WTC11 (cell line): ENCODE results near the gene GALNT17.

Experiments used
- CREB1 ChIP-seq: sonication (generic); formaldehyde crosslinking; IDR thresholded peaks from 2 replicates; pipeline ENCODE4 v1.8.0; 2023; ENCODE audit warnings: mild to moderate bottlenecking, missing genetic modification reagents
- ESRRA ChIP-seq: sonication (generic); formaldehyde crosslinking; IDR thresholded peaks from 2 replicates; pipeline ENCODE4 v1.8.1; 2022; ENCODE audit warnings: mild to moderate bottlenecking, missing genetic modification reagents, borderline replicate concordance
- KAT7 ChIP-seq: sonication (generic); formaldehyde crosslinking; IDR thresholded peaks from 2 replicates; pipeline ENCODE4 v1.8.1; 2023; ENCODE audit warnings: missing genetic modification reagents, mild to moderate bottlenecking, borderline replicate concordance
- SMAD4 ChIP-seq: sonication (generic); formaldehyde crosslinking; IDR thresholded peaks from 2 replicates; pipeline ENCODE4 v1.8.0; 2022; ENCODE audit warnings: mild to moderate bottlenecking, missing genetic modification reagents
- TEAD4 ChIP-seq: sonication (generic); formaldehyde crosslinking; IDR thresholded peaks from 2 replicates; pipeline ENCODE4 v1.8.0; 2022; ENCODE audit warnings: mild to moderate bottlenecking, missing genetic modification reagents
- TP53 ChIP-seq: sonication (generic); formaldehyde crosslinking; IDR thresholded peaks from 2 replicates; pipeline ENCODE4 v1.8.1; 2023; ENCODE audit warnings: mild to moderate bottlenecking, missing genetic modification reagents
- TF ChIP-seq, protein P1 (sequence below): fragments of 200-600 bp; IDR thresholded peaks from 2 replicates; pipeline ENCODE4 v1.8.0; 2022; ENCODE audit warnings: antibody characterized with exemption
- TF ChIP-seq, protein P2 (sequence below): sonication (generic); formaldehyde crosslinking; IDR thresholded peaks from 2 replicates; pipeline ENCODE4 v1.8.0; 2022; ENCODE audit warnings: mild to moderate bottlenecking, missing genetic modification reagents
- TF ChIP-seq, protein P3 (sequence below): sonication (generic); formaldehyde crosslinking; conservative IDR thresholded peaks from 2 replicates; pipeline ENCODE4 v1.8.1; 2023; ENCODE audit warnings: mild to moderate bottlenecking, low read depth, missing genetic modification reagents, moderate library complexity
- TF ChIP-seq, protein P4 (sequence below): sonication (generic); formaldehyde crosslinking; IDR thresholded peaks from 2 replicates; pipeline ENCODE4 v1.8.1; 2023; ENCODE audit warnings: mild to moderate bottlenecking, missing genetic modification reagents, moderate library complexity
- TF ChIP-seq, protein P5 (sequence below): sonication (generic); formaldehyde crosslinking; IDR thresholded peaks from 2 replicates; pipeline ENCODE4 v1.8.1; 2023; ENCODE audit warnings: mild to moderate bottlenecking, missing genetic modification reagents
- TF ChIP-seq, protein P6 (sequence below): sonication (generic); formaldehyde crosslinking; IDR thresholded peaks from 2 replicates; pipeline ENCODE4 v1.8.1; 2022; ENCODE audit warnings: low read depth, missing genetic modification reagents, borderline replicate concordance

DNA sequence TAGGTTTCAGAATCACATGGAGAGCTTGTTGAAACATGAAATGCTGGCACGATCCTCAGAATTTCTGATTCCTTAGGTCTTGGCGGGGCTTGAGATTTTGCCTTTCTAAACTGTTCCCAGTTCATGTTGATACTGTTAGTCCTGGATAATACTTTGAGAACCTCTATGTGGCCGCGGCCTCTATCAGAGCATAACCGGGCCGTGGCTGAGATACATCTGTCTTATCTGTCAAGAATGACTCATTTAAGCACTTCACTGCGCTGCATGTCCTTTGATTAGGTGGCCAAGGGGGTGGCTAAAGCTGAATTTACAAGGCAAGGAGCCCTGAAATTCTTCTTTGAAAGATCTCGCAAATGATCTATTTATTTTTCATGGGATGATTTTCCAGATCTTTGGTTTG, 66.9 kb downstream of the GALNT17 start:
- TF ChIP-seq, protein P1, sequence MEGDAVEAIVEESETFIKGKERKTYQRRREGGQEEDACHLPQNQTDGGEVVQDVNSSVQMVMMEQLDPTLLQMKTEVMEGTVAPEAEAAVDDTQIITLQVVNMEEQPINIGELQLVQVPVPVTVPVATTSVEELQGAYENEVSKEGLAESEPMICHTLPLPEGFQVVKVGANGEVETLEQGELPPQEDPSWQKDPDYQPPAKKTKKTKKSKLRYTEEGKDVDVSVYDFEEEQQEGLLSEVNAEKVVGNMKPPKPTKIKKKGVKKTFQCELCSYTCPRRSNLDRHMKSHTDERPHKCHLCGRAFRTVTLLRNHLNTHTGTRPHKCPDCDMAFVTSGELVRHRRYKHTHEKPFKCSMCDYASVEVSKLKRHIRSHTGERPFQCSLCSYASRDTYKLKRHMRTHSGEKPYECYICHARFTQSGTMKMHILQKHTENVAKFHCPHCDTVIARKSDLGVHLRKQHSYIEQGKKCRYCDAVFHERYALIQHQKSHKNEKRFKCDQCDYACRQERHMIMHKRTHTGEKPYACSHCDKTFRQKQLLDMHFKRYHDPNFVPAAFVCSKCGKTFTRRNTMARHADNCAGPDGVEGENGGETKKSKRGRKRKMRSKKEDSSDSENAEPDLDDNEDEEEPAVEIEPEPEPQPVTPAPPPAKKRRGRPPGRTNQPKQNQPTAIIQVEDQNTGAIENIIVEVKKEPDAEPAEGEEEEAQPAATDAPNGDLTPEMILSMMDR: no peak
- TF ChIP-seq, protein P2, sequence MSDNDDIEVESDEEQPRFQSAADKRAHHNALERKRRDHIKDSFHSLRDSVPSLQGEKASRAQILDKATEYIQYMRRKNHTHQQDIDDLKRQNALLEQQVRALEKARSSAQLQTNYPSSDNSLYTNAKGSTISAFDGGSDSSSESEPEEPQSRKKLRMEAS: no peak
- TF ChIP-seq, protein P3, sequence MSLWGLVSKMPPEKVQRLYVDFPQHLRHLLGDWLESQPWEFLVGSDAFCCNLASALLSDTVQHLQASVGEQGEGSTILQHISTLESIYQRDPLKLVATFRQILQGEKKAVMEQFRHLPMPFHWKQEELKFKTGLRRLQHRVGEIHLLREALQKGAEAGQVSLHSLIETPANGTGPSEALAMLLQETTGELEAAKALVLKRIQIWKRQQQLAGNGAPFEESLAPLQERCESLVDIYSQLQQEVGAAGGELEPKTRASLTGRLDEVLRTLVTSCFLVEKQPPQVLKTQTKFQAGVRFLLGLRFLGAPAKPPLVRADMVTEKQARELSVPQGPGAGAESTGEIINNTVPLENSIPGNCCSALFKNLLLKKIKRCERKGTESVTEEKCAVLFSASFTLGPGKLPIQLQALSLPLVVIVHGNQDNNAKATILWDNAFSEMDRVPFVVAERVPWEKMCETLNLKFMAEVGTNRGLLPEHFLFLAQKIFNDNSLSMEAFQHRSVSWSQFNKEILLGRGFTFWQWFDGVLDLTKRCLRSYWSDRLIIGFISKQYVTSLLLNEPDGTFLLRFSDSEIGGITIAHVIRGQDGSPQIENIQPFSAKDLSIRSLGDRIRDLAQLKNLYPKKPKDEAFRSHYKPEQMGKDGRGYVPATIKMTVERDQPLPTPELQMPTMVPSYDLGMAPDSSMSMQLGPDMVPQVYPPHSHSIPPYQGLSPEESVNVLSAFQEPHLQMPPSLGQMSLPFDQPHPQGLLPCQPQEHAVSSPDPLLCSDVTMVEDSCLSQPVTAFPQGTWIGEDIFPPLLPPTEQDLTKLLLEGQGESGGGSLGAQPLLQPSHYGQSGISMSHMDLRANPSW: no peak
- TF ChIP-seq, protein P4, sequence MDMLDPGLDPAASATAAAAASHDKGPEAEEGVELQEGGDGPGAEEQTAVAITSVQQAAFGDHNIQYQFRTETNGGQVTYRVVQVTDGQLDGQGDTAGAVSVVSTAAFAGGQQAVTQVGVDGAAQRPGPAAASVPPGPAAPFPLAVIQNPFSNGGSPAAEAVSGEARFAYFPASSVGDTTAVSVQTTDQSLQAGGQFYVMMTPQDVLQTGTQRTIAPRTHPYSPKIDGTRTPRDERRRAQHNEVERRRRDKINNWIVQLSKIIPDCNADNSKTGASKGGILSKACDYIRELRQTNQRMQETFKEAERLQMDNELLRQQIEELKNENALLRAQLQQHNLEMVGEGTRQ (CRISPR knock-in tag): no peak
- TF ChIP-seq, protein P5, sequence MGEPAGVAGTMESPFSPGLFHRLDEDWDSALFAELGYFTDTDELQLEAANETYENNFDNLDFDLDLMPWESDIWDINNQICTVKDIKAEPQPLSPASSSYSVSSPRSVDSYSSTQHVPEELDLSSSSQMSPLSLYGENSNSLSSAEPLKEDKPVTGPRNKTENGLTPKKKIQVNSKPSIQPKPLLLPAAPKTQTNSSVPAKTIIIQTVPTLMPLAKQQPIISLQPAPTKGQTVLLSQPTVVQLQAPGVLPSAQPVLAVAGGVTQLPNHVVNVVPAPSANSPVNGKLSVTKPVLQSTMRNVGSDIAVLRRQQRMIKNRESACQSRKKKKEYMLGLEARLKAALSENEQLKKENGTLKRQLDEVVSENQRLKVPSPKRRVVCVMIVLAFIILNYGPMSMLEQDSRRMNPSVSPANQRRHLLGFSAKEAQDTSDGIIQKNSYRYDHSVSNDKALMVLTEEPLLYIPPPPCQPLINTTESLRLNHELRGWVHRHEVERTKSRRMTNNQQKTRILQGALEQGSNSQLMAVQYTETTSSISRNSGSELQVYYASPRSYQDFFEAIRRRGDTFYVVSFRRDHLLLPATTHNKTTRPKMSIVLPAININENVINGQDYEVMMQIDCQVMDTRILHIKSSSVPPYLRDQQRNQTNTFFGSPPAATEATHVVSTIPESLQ (CRISPR knock-in tag): no peak
- TF ChIP-seq, protein P6, sequence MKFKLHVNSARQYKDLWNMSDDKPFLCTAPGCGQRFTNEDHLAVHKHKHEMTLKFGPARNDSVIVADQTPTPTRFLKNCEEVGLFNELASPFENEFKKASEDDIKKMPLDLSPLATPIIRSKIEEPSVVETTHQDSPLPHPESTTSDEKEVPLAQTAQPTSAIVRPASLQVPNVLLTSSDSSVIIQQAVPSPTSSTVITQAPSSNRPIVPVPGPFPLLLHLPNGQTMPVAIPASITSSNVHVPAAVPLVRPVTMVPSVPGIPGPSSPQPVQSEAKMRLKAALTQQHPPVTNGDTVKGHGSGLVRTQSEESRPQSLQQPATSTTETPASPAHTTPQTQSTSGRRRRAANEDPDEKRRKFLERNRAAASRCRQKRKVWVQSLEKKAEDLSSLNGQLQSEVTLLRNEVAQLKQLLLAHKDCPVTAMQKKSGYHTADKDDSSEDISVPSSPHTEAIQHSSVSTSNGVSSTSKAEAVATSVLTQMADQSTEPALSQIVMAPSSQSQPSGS (CRISPR knock-in tag): no peak
- no peak for TF ChIP-seq SMAD4
- TF ChIP-seq CREB1 (CRISPR knock-in tag): no peak
- no peak for TF ChIP-seq ESRRA (CRISPR knock-in tag)
- no peak for TF ChIP-seq TP53 (CRISPR knock-in tag)
- TF ChIP-seq TEAD4 (CRISPR knock-in tag): no peak
- TF ChIP-seq KAT7 (CRISPR knock-in tag): no peak
